HCT116 (cell line): ENCODE data around the gene SNTG2. TPM values are rescaled to one million over a fixed set of nuclear protein-coding genes. Genes with fewer than 3 reads are reported as not detected.

Experiments
- ATAC-seq: fragments of 200-7000 bp; cut with Tn5 transposase; 2 replicates; pipeline ENCODE4 v1.9.1; 2020; ENCODE audit warnings: mild to moderate bottlenecking, moderate library complexity
- BruUV-seq: library from RNA; stranded (reverse); fragments of 400-500 nt; replicated peaks from 2 replicates; lab custom pipeline; 2021; lab: Mats Ljungman, UMichigan
- CTCF ChIA-PET: fragments of 300-600 bp; sonication (Branson Sonifier 250); formaldehyde crosslinking; loops from one replicate; lab custom pipeline; 2021; ENCODE audit warnings: antibody characterized with exemption; lab: Charles Lee
- POLR2A ChIA-PET: fragments of 300-600, 350-600 bp; sonication (Branson Sonifier 250); formaldehyde crosslinking; loops from one replicate; lab custom pipeline; 2021; ENCODE audit warnings: antibody characterized with exemption; lab: Charles Lee
- RAD21 ChIA-PET, 2 experiments: fragments of 300-600 bp; sonication (Branson Sonifier 250); formaldehyde crosslinking; loops; one replicate each; lab custom pipeline; 2023; ENCODE audit warnings: low total read pairs in 2 of 2; ENCODE audit not compliant: uncharacterized antibody in 2 of 2, unreplicated experiment in 2 of 2, low non-redundant PET in 1 of 2; lab: Charles Lee
- DNase-seq: peaks from one replicate; pipeline ENCODE4 v3.0.0-alpha.2; 2010; ENCODE audit warnings: low read depth, low spot score
- H2AFZ ChIP-seq: fragments of 200-600 bp; shearing (Covaris generic), sonication (generic); 2 replicates; pipeline ENCODE4 v1.6.1; 2017; ENCODE audit warnings: low read depth, mixed run types, mixed read lengths, antibody characterized with exemption, low read length; ENCODE audit not compliant: poor library complexity, severe bottlenecking
- H3K27ac ChIP-seq: 2 replicates; pipeline ENCODE4 v1.5.1; 2012; ENCODE audit warnings: low read depth, low read length
- H3K27me3 ChIP-seq: fragments of 200-600 bp; sonication (generic); 2 replicates; pipeline ENCODE4 v1.6.1; 2016; ENCODE audit warnings: mixed run types, low read length, mixed read lengths; ENCODE audit not compliant: insufficient read depth
- H3K36me3 ChIP-seq, 2 experiments: fragments of 200-500 bp in 1 of 2; fragments of 200-600 bp in 1 of 2; sonication (Bioruptor generic) in 1 of 2; sonication (generic) in 1 of 2; 2 replicates each; pipeline versions ENCODE4 v1.5.1 to v1.6.1; 2014 to 2016; ENCODE audit warnings: low read length in 2 of 2, inconsistent platforms in 1 of 2, mixed read lengths in 1 of 2, mixed run types in 1 of 2; ENCODE audit not compliant: insufficient read depth in 2 of 2, control insufficient read depth in 1 of 2
- H3K4me1 ChIP-seq, 2 experiments: fragments of 200-600 bp in 1 of 2; sonication (generic) in 1 of 2; 2 replicates each; pipeline versions ENCODE4 v1.5.1 to v1.6.1; 2012 to 2017; ENCODE audit warnings: low read length in 2 of 2, inconsistent platforms in 1 of 2, mild to moderate bottlenecking in 1 of 2, mixed read lengths in 1 of 2, mixed run types in 1 of 2, moderate library complexity in 1 of 2; ENCODE audit not compliant: insufficient read depth in 2 of 2, control insufficient read depth in 1 of 2
- H3K4me2 ChIP-seq: fragments of 200-600 bp; sonication (generic); 2 replicates; pipeline ENCODE4 v1.6.1; 2017; ENCODE audit warnings: mixed run types, low read length, mixed read lengths
- H3K4me3 ChIP-seq, 2 experiments: fragments of 200-600 bp in 1 of 2; sonication (generic) in 1 of 2; replicated peaks in 1 of 2; 2 replicates each; pipeline ENCODE4 v1.5.1; 2011 to 2016; ENCODE audit warnings: low read length in 2 of 2, control low read depth in 1 of 2, low read depth in 1 of 2, mild to moderate bottlenecking in 1 of 2, mixed read lengths in 1 of 2, mixed run types in 1 of 2
- H3K79me2 ChIP-seq: fragments of 200-600 bp; sonication (generic); 2 replicates; pipeline ENCODE4 v1.6.1; 2017; ENCODE audit warnings: mild to moderate bottlenecking, mixed run types, low read length, moderate library complexity, mixed read lengths; ENCODE audit not compliant: insufficient read depth
- H3K9ac ChIP-seq: fragments of 200-600 bp; sonication (generic); 2 replicates; pipeline ENCODE4 v1.6.1; 2016; ENCODE audit warnings: low read length, mixed read lengths
- H3K9me2 ChIP-seq: fragments of 200-600 bp; sonication (generic), shearing (Covaris generic); 2 replicates; pipeline ENCODE4 v1.6.1; 2017; ENCODE audit warnings: mixed run types, mild to moderate bottlenecking, moderate library complexity; ENCODE audit not compliant: insufficient read depth
- H3K9me3 ChIP-seq, 2 experiments: fragments of 200-500 bp in 1 of 2; fragments of 200-600 bp in 1 of 2; sonication (Bioruptor generic) in 1 of 2; sonication (generic) in 1 of 2; 2 replicates each; pipeline ENCODE4 v1.6.1; 2014 to 2017; ENCODE audit warnings: low read length in 2 of 2, mixed read lengths in 2 of 2, inconsistent platforms in 1 of 2, low read depth in 1 of 2, mild to moderate bottlenecking in 1 of 2, mixed run types in 1 of 2, moderate library complexity in 1 of 2; ENCODE audit not compliant: control insufficient read depth in 1 of 2, insufficient read depth in 1 of 2
- H4K20me1 ChIP-seq: fragments of 200-600 bp; sonication (generic), shearing (Covaris generic); 2 replicates; pipeline ENCODE4 v1.6.1; 2017; ENCODE audit warnings: mixed run types, mild to moderate bottlenecking, moderate library complexity; ENCODE audit not compliant: insufficient read depth
- ZNF274 ChIP-seq: fragments of 200-500 bp; sonication (Bioruptor generic); IDR thresholded peaks from 2 replicates; pipeline ENCODE4 v1.6.1; 2014; ENCODE audit warnings: mild to moderate bottlenecking, low read depth, low read length, inconsistent platforms
- intact Hi-C: fragments of 100-400 bp; cut with micrococcal nuclease; formaldehyde crosslinking; loops from 2 replicates; pipeline ENCODE4 v1.10.0; 2022
- total RNA-seq: library from RNA; stranded (reverse); gene quantifications from one replicate; pipeline ENCODE4 v1.2.1, GENCODE V29; 2021; ENCODE audit not compliant: unreplicated experiment
- TF ChIP-seq, protein P1 (sequence below): IDR thresholded peaks from 2 replicates; pipeline ENCODE4 v1.6.1; 2012; ENCODE audit warnings: low read depth
- TF ChIP-seq, protein P2 (sequence below), 3 experiments: fragments of 200-600 bp in 1 of 3; sonication (generic) in 1 of 3; IDR thresholded peaks in 2 of 3; conservative IDR thresholded peaks in 1 of 3; 2 replicates each; pipeline ENCODE4 v1.5.1; 2012 to 2017; ENCODE audit warnings: low read depth in 2 of 3, low read length in 2 of 3, antibody characterized with exemption in 1 of 3, borderline replicate concordance in 1 of 3, control low read depth in 1 of 3, mild to moderate bottlenecking in 1 of 3, mixed read lengths in 1 of 3, mixed run types in 1 of 3, moderate library complexity in 1 of 3; ENCODE audit not compliant: insufficient read depth in 1 of 3

The SNTG2 gene
- total RNA-seq, 1 experiment from 2014 or later: not detected

DNA sequence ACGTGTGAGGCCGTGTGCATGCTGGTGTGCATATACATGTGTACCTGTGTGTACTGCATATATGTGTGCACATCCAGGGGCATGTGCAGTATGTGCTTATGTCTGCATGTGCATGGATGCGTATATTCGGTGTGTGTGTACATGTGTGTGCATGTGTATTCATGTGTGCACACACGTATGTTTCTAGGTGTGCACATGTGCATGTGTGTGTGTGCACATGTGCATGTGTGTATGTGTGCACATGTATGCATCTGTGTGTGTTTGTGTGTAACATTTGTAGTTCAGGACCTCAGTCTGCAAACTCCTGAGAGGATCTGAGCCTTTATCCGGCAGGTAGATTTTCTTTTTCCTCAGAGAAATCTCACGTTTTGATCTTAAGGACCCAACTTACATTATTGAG is 201.7 kb downstream of the SNTG2 start:
- H3K9ac ChIP-seq: no peak overlapping the region
- TF ChIP-seq, protein P1, sequence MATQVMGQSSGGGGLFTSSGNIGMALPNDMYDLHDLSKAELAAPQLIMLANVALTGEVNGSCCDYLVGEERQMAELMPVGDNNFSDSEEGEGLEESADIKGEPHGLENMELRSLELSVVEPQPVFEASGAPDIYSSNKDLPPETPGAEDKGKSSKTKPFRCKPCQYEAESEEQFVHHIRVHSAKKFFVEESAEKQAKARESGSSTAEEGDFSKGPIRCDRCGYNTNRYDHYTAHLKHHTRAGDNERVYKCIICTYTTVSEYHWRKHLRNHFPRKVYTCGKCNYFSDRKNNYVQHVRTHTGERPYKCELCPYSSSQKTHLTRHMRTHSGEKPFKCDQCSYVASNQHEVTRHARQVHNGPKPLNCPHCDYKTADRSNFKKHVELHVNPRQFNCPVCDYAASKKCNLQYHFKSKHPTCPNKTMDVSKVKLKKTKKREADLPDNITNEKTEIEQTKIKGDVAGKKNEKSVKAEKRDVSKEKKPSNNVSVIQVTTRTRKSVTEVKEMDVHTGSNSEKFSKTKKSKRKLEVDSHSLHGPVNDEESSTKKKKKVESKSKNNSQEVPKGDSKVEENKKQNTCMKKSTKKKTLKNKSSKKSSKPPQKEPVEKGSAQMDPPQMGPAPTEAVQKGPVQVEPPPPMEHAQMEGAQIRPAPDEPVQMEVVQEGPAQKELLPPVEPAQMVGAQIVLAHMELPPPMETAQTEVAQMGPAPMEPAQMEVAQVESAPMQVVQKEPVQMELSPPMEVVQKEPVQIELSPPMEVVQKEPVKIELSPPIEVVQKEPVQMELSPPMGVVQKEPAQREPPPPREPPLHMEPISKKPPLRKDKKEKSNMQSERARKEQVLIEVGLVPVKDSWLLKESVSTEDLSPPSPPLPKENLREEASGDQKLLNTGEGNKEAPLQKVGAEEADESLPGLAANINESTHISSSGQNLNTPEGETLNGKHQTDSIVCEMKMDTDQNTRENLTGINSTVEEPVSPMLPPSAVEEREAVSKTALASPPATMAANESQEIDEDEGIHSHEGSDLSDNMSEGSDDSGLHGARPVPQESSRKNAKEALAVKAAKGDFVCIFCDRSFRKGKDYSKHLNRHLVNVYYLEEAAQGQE: no peak
- no peak for TF ChIP-seq ZNF274
- TF ChIP-seq, protein P2, sequence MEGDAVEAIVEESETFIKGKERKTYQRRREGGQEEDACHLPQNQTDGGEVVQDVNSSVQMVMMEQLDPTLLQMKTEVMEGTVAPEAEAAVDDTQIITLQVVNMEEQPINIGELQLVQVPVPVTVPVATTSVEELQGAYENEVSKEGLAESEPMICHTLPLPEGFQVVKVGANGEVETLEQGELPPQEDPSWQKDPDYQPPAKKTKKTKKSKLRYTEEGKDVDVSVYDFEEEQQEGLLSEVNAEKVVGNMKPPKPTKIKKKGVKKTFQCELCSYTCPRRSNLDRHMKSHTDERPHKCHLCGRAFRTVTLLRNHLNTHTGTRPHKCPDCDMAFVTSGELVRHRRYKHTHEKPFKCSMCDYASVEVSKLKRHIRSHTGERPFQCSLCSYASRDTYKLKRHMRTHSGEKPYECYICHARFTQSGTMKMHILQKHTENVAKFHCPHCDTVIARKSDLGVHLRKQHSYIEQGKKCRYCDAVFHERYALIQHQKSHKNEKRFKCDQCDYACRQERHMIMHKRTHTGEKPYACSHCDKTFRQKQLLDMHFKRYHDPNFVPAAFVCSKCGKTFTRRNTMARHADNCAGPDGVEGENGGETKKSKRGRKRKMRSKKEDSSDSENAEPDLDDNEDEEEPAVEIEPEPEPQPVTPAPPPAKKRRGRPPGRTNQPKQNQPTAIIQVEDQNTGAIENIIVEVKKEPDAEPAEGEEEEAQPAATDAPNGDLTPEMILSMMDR (IDR thresholded peaks at IDR 0.05 in 2 of 3, conservative IDR thresholded peaks at IDR 0.05 in 1 of 3; ENCODE audit: borderline replicate concordance in 1 of 3, insufficient read depth in 1 of 3, low read depth in 2 of 3, low read length in 2 of 3): no peak
- H3K36me3 ChIP-seq: no peaks in the 10 kb centered on the region
- ChIA-PET POLR2A (no interaction called here), CTCF (no interaction called here), RAD21 (no interaction called here)
- no peak overlapping the region for H3K4me3 ChIP-seq
- no peak overlapping the region for H3K4me2 ChIP-seq
- H4K20me1 ChIP-seq: no peaks in the 10 kb centered on the region
- no peak for ATAC-seq
- peaks cover 7% of the 10 kb centered on the region for H3K27me3 ChIP-seq
- no peak for DNase-seq
- H3K9me3 ChIP-seq: no peaks in the 10 kb centered on the region
- no peak overlapping the region for H3K27ac ChIP-seq
- intact Hi-C loops: no loop called here
- no TSS peak for BruUV-seq
- no peak overlapping the region for H2AFZ ChIP-seq
- H3K9me2 ChIP-seq: no peaks in the 10 kb centered on the region
- H3K4me1 ChIP-seq: no peaks in the 10 kb centered on the region
- no peaks in the 10 kb centered on the region for H3K79me2 ChIP-seq
